Cerebellar cortex (tissue), 1 donor: ENCODE measurements around the gene DIS3L.
"Not testable (repeated sequence)": the region's sequence is repeated elsewhere in the genome, so short reads cannot be mapped to it uniquely, and the experiment has no call there.

Experiments used
- DNase-seq: peaks from one replicate; pipeline ENCODE4 v3.0.0-alpha.2; 2015; ENCODE audit warnings: low spot score

Gene DIS3L

GRCh38 chr15:66278056-66278455, 15.3 kb upstream of the DIS3L start:
- no peak for DNase-seq

- no peak for DNase-seq
These were observed 14.7 kb upstream of the DIS3L start for GRCh38 chr15:66278671-66279070.

- no peak for DNase-seq
These were observed 9.1 kb upstream of the DIS3L start for GRCh38 chr15:66284271-66284670.

- no peak for DNase-seq
These were observed 7.7 kb upstream of the DIS3L start for GRCh38 chr15:66285533-66286280.

- DNase-seq: peak; percentile 70
These were observed 5.8 kb upstream of the DIS3L start for GRCh38 chr15:66287461-66288057.

GRCh38 chr15:66288093-66288492, 5.3 kb upstream of the DIS3L start:
- DNase-seq: no peak

- no peak for DNase-seq
These were observed 4.7 kb upstream of the DIS3L start for GRCh38 chr15:66288551-66289185.

- DNase-seq: no peak
These were observed 3.4 kb upstream of the DIS3L start for GRCh38 chr15:66290007-66290406.

- no peak for DNase-seq
These were observed 2.9 kb upstream of the DIS3L start for GRCh38 chr15:66290518-66290917.

GRCh38 chr15:66291816-66292570, 1.4 kb upstream of the DIS3L start:
- no peak for DNase-seq

- peak; percentile 15 for DNase-seq
These were observed 573 bp upstream of the DIS3L start for GRCh38 chr15:66292571-66293418.

- peak; percentile 54 for DNase-seq
These were observed 976 bp downstream of the DIS3L start for GRCh38 chr15:66294157-66294931.

GRCh38 chr15:66294932-66295235, 1.5 kb downstream of the DIS3L start:
- peak; percentile 28 for DNase-seq

GRCh38 chr15:66296186-66296585, 2.8 kb downstream of the DIS3L start:
- no peak for DNase-seq

- no peak for DNase-seq
These were observed 5.5 kb downstream of the DIS3L start for GRCh38 chr15:66298803-66299251.

- no peak for DNase-seq
These were observed 9.3 kb downstream of the DIS3L start for GRCh38 chr15:66302489-66303278.

GRCh38 chr15:66304425-66304824, 11.1 kb downstream of the DIS3L start:
- DNase-seq: not testable (repeated sequence)

GRCh38 chr15:66306381-66306780, 13.0 kb downstream of the DIS3L start:
- no peak for DNase-seq

GRCh38 chr15:66308531-66308930, 15.2 kb downstream of the DIS3L start:
- no peak for DNase-seq

- DNase-seq: no peak
These were observed 16.5 kb downstream of the DIS3L start for GRCh38 chr15:66309828-66310227.
